Activated CD4-positive, alpha-beta T cell treated with anti-CD3 and anti-CD28 coated beads for 1 hour (primary cell): ENCODE measurements around the gene CRYAB.
"Not testable (repeated sequence)": the region's sequence is repeated elsewhere in the genome, so short reads cannot be mapped to it uniquely, and the experiment has no call there.

Experiments used
- DNase-seq: peaks from one replicate; pipeline ENCODE4 v3.0.0-alpha.2; 2020

The CRYAB gene

GRCh38 chr11:111905411-111905810 is 6.2 kb downstream of the CRYAB start:
- DNase-seq, result no peak

- no peak for DNase-seq
Measured at GRCh38 chr11:111886844-111887243, 24.7 kb downstream of the CRYAB start.

DNA sequence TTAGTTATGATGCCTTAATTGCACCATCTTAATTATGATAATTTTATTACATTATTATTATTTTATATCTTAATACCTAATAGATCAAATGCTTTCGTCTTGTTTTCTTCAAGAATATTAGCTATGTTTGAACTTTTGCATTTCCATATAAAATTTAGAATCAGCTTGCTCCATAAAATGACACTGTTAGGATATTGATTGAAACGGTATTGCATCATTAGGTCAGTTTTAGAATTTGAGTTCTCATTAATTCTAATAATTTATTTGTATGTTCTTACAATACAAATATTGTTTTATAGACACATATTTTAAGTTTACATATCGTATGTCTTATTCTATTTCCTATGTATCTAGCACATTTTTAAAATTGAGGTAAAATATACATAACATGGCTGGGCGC is 25.5 kb downstream of the CRYAB start:
- DNase-seq, result no peak

- not testable (repeated sequence) for DNase-seq
Measured at GRCh38 chr11:111885053-111885452, 26.5 kb downstream of the CRYAB start.

DNA sequence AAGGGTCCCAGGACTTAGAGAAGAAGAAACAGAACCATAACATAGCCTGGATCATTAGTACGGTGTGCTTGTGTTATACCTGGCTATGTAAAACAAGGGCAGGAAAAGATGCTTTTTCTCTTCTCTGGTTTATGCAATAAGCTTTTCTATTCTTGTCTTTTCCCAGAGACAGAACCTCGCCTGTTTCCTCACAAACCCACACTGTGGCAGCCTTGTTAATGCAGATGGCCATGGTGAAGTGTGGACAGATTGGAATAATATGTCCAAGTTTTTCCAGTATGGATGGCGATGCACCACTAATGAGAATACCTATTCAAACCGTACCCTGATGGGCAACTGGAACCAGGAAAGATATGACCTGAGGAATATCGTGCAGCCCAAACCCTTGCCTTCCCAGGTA is 29.4 kb downstream of the CRYAB start:
- DNase-seq, result no peak

GRCh38 chr11:111879637-111879960 is 32.0 kb downstream of the CRYAB start:
- DNase-seq, result no peak

- DNase-seq, result peak; percentile 90
Measured at GRCh38 chr11:111878849-111879636, 32.5 kb downstream of the CRYAB start, which contains the start of the genes CFAP68 and FDXACB1. Gene CFAP68, plus strand, starts transcription at chr11:111879541. Its CDS starts 20 bp downstream, at chr11:111879561. Gene FDXACB1, minus strand, starts transcription at chr11:111879165. Its CDS starts 33 bp downstream, at chr11:111879132.

- no peak for DNase-seq
Measured at GRCh38 chr11:111878385-111878848, 33.2 kb downstream of the CRYAB start.

GRCh38 chr11:111871693-111872161 is 39.8 kb downstream of the CRYAB start:
- no peak for DNase-seq

GRCh38 chr11:111870886-111871692 is 40.5 kb downstream of the CRYAB start, which contains the start of gene ALG9:
Gene ALG9, minus strand, starts transcription at chr11:111871581. Its CDS starts 99 bp downstream, at chr11:111871482.
- peak; percentile 79 for DNase-seq

- DNase-seq, result no peak
Measured at GRCh38 chr11:111870522-111870885, 41.1 kb downstream of the CRYAB start.

GRCh38 chr11:111870113-111870512 is 41.5 kb downstream of the CRYAB start:
- no peak for DNase-seq

DNA sequence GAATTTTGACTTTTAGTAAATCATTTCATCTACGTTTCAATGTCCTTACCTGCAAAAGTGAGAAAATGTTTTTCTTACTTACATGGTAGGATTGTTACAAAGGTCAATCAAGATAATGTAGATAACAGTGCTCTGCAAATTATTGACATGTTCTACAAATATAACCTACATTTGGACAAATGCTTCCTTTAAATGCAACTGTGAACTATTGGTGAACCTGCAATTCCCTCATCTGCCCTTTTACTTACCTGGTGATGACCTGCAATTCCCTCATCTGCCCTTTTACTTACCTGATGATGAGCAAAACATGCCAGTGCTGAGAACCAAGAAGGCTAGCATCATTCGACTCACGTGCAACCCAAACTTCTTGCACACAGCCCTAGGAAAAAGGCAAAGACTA is 51.3 kb downstream of the CRYAB start:
- DNase-seq, result no peak
